H1 (cell line): Measurements from ENCODE around the gene GET3. TPM values are rescaled to one million over a fixed set of nuclear protein-coding genes. Genes with fewer than 3 reads are reported as not detected.

Experiments used
- CTCF ChIA-PET: fragments of 300-600 bp; sonication (Branson Sonifier 250); formaldehyde crosslinking; loops from one replicate; lab custom pipeline; 2021; ENCODE audit not compliant: partially characterized antibody; lab: Charles Lee
- POLR2A ChIA-PET: fragments of 300-600 bp; sonication (Branson Sonifier 250); formaldehyde crosslinking; loops from one replicate; lab custom pipeline; 2021; ENCODE audit warnings: inconsistent platforms; ENCODE audit not compliant: partially characterized antibody; lab: Charles Lee
- DNase-seq, 2 experiments: peaks; one replicate each; pipeline versions ENCODE4 v3.0.0 to v3.0.0-alpha.2; 2010 to 2022; ENCODE audit warnings: low spot score in 2 of 2, low read depth in 1 of 2, mixed read lengths in 1 of 2
- FAIRE-seq: peaks from 2 replicates; lab custom pipeline; 2011; peaks lifted over from hg19 to GRCh38; lab: Jason Lieb, UNC
- H2AFZ ChIP-seq: 2 replicates; pipeline ENCODE4 v1.8.1; 2012; ENCODE audit warnings: low read length, inconsistent platforms
- H2AK5ac ChIP-seq: 2 replicates; pipeline ENCODE4 v1.6.1; 2013; ENCODE audit warnings: low read depth, low read length
- H2BK120ac ChIP-seq: replicated peaks from 2 replicates; pipeline ENCODE3; 2013; ENCODE audit warnings: low read depth, low read length, inconsistent platforms
- H2BK12ac ChIP-seq: 2 replicates; pipeline ENCODE4 v1.6.1; 2013; ENCODE audit warnings: low read depth, low read length
- H2BK15ac ChIP-seq: 2 replicates; pipeline ENCODE4 v1.6.1; 2013; ENCODE audit warnings: low read length
- H2BK20ac ChIP-seq: 2 replicates; pipeline ENCODE4 v1.6.1; 2013; ENCODE audit warnings: low read length
- H2BK5ac ChIP-seq: 2 replicates; pipeline ENCODE4 v1.6.1; 2013; ENCODE audit warnings: low read depth, low read length
- H3K14ac ChIP-seq: 2 replicates; pipeline ENCODE4 v1.6.1; 2013; ENCODE audit warnings: inconsistent platforms; ENCODE audit not compliant: insufficient read length
- H3K18ac ChIP-seq: 2 replicates; pipeline ENCODE4 v1.6.1; 2013; ENCODE audit warnings: low read length; ENCODE audit errors: extremely low read depth
- H3K23ac ChIP-seq: 2 replicates; pipeline ENCODE4 v1.6.1; 2013; ENCODE audit warnings: inconsistent platforms; ENCODE audit not compliant: insufficient read length
- H3K23me2 ChIP-seq: 2 replicates; pipeline ENCODE4 v1.6.1; 2013; ENCODE audit warnings: low read depth, low read length
- H3K27ac ChIP-seq: 2 replicates; pipeline ENCODE4 v1.6.1; 2011; ENCODE audit warnings: low read depth, low read length, inconsistent platforms
- H3K27me3 ChIP-seq, 4 experiments: replicated peaks in 1 of 4; 1 replicate in 1 of 4; 2 replicates in 3 of 4; pipeline versions ENCODE4 v1.6.1 to v1.8.1; 2011 to 2013; ENCODE audit warnings: low read length in 3 of 4, mild to moderate bottlenecking in 3 of 4, inconsistent platforms in 2 of 4, mixed read lengths in 2 of 4, moderate library complexity in 1 of 4; ENCODE audit not compliant: control insufficient read depth in 3 of 4, insufficient read depth in 3 of 4; ENCODE audit errors: extremely low read depth in 1 of 4
- H3K36me3 ChIP-seq, 4 experiments: 2 replicates each; pipeline versions ENCODE4 v1.6.1 to v1.8.1; 2011 to 2013; ENCODE audit warnings: mild to moderate bottlenecking in 4 of 4, low read length in 3 of 4, moderate library complexity in 2 of 4, control low read depth in 1 of 4, inconsistent platforms in 1 of 4; ENCODE audit not compliant: insufficient read depth in 4 of 4, control insufficient read depth in 2 of 4
- H3K4ac ChIP-seq: replicated peaks from 2 replicates; pipeline ENCODE3; 2013; ENCODE audit warnings: low read length, low read depth, mixed read lengths, inconsistent platforms; ENCODE audit not compliant: insufficient read length
- H3K4me1 ChIP-seq, 4 experiments: replicated peaks in 1 of 4; 1 replicate in 1 of 4; 2 replicates in 3 of 4; pipeline versions ENCODE4 v1.6.1 to v1.8.1; 2011 to 2013; ENCODE audit warnings: low read length in 3 of 4, inconsistent platforms in 2 of 4, mixed read lengths in 1 of 4; ENCODE audit not compliant: insufficient read depth in 4 of 4, control insufficient read depth in 3 of 4
- H3K4me2 ChIP-seq, 2 experiments: 2 replicates each; pipeline versions ENCODE4 v1.6.1 to v1.8.1; 2011 to 2013; ENCODE audit warnings: low read depth in 2 of 2, low read length in 2 of 2, control low read depth in 1 of 2, inconsistent platforms in 1 of 2, mild to moderate bottlenecking in 1 of 2; ENCODE audit not compliant: insufficient read depth in 1 of 2
- H3K4me3 ChIP-seq, 4 experiments: fragments of 200-600, 300-600 bp in 1 of 4; sonication (generic), shearing (Covaris generic), sonication (Bioruptor Twin) in 1 of 4; 2 replicates each; pipeline versions ENCODE4 v1.5.1 to v1.8.1; 2011 to 2016; ENCODE audit warnings: low read length in 4 of 4, low read depth in 3 of 4, control low read depth in 2 of 4, inconsistent platforms in 2 of 4, mild to moderate bottlenecking in 2 of 4, mixed read lengths in 1 of 4, moderate library complexity in 1 of 4; ENCODE audit not compliant: insufficient read depth in 2 of 4; ENCODE audit errors: extremely low read depth in 1 of 4
- H3K56ac ChIP-seq: replicated peaks from 2 replicates; pipeline ENCODE3; 2013; ENCODE audit warnings: low read depth, mild to moderate bottlenecking, mixed read lengths, low read length, inconsistent platforms; ENCODE audit not compliant: insufficient read length
- H3K79me1 ChIP-seq: 2 replicates; pipeline ENCODE4 v1.6.1; 2013; ENCODE audit warnings: low read depth, low read length, control low read depth
- H3K79me2 ChIP-seq, 2 experiments: 2 replicates each; pipeline versions ENCODE4 v1.6.1 to v1.8.1; 2012 to 2013; ENCODE audit warnings: low read length in 2 of 2, mild to moderate bottlenecking in 2 of 2, inconsistent platforms in 1 of 2; ENCODE audit not compliant: insufficient read depth in 2 of 2, control insufficient read depth in 1 of 2
- H3K9ac ChIP-seq, 4 experiments: replicated peaks in 1 of 4; 1 replicate in 1 of 4; 2 replicates in 3 of 4; pipeline versions ENCODE4 v1.6.1 to v1.8.1; 2011 to 2013; ENCODE audit warnings: low read depth in 3 of 4, low read length in 3 of 4, control low read depth in 2 of 4, mild to moderate bottlenecking in 2 of 4, moderate library complexity in 2 of 4, inconsistent platforms in 1 of 4; ENCODE audit errors: extremely low read depth in 1 of 4
- H3K9me3 ChIP-seq, 2 experiments: 2 replicates each; pipeline versions ENCODE4 v1.6.1 to v1.8.1; 2012 to 2013; ENCODE audit warnings: mild to moderate bottlenecking in 2 of 2, moderate library complexity in 2 of 2, control low read depth in 1 of 2, inconsistent platforms in 1 of 2, low read depth in 1 of 2, low read length in 1 of 2, mixed read lengths in 1 of 2; ENCODE audit not compliant: insufficient read depth in 2 of 2
- H4K20me1 ChIP-seq, 2 experiments: replicated peaks in 1 of 2; 2 replicates each; pipeline versions ENCODE3 to v1.8.1; 2011 to 2013; ENCODE audit warnings: inconsistent platforms in 2 of 2, low read length in 2 of 2, mild to moderate bottlenecking in 1 of 2; ENCODE audit not compliant: insufficient read depth in 2 of 2, control insufficient read depth in 1 of 2
- H4K5ac ChIP-seq: 2 replicates; pipeline ENCODE4 v1.6.1; 2013; ENCODE audit warnings: low read length, low read depth, mixed read lengths, inconsistent platforms; ENCODE audit not compliant: insufficient read length
- H4K8ac ChIP-seq: 2 replicates; pipeline ENCODE4 v1.8.0; 2013; ENCODE audit warnings: mild to moderate bottlenecking, moderate library complexity, low read length, inconsistent platforms; ENCODE audit not compliant: insufficient read depth; ENCODE audit errors: extremely low read depth
- H4K91ac ChIP-seq: replicated peaks from 2 replicates; pipeline ENCODE3; 2013; ENCODE audit warnings: low read length, mixed read lengths, inconsistent platforms; ENCODE audit not compliant: insufficient read length
- ATF2 ChIP-seq: IDR thresholded peaks from 2 replicates; pipeline ENCODE4 v1.6.1; 2012; ENCODE audit warnings: low read length, inconsistent platforms
- CTBP2 ChIP-seq: IDR thresholded peaks from 2 replicates; pipeline ENCODE4 v1.7.0; 2011; ENCODE audit warnings: borderline replicate concordance, mild to moderate bottlenecking, moderate library complexity, mixed read lengths, low read length; ENCODE audit not compliant: insufficient read depth, insufficient read length
- JUND ChIP-seq: IDR thresholded peaks from 2 replicates; pipeline ENCODE4 v1.6.1; 2011; ENCODE audit warnings: mild to moderate bottlenecking, improper control_type of control experiment, low read length
- POLR2AphosphoS5 ChIP-seq: IDR thresholded peaks from 2 replicates; pipeline ENCODE4 v1.6.1; 2011; ENCODE audit warnings: low read depth, low read length
- RBBP5 ChIP-seq: IDR thresholded peaks from 2 replicates; pipeline ENCODE4 v1.7.1; 2012; ENCODE audit warnings: low read depth, mild to moderate bottlenecking, inconsistent platforms, low read length, moderate library complexity, borderline replicate concordance
- SUZ12 ChIP-seq: fragments of 200-600 bp; sonication (generic); IDR thresholded peaks from 2 replicates; pipeline ENCODE4 v1.6.1; 2012; ENCODE audit warnings: mild to moderate bottlenecking, inconsistent platforms, low read length, moderate library complexity, mixed read lengths
- TBP ChIP-seq: IDR thresholded peaks from 2 replicates; pipeline ENCODE4 v1.6.1; 2011; ENCODE audit warnings: low read depth, low read length, improper control_type of control experiment
- TEAD4 ChIP-seq: IDR thresholded peaks from 2 replicates; pipeline ENCODE4 v1.6.1; 2012; ENCODE audit warnings: low read depth, low read length, inconsistent platforms, mixed read lengths
- YY1 ChIP-seq: IDR thresholded peaks from 2 replicates; pipeline ENCODE4 v1.6.1; 2011; ENCODE audit warnings: low read depth, mild to moderate bottlenecking, low read length
- WGBS, 2 experiments: shearing (Covaris generic) in 1 of 2; methylation state at CpG; one replicate each; pipeline versions ENCODE4 v1.1.6 to v1.1.7; 2013 to 2015; ENCODE audit warnings: low lambda C conversion rate in 2 of 2, mixed read lengths in 2 of 2, inconsistent platforms in 1 of 2, low coverage in 1 of 2, missing lambda C conversion rate in 1 of 2; ENCODE audit not compliant: insufficient replicate concordance in 2 of 2, insufficient coverage in 1 of 2, insufficient read length in 1 of 2; ENCODE audit errors: extremely low coverage in 1 of 2, missing lambda C conversion rate in 1 of 2; 5-methylcytosine and 5-hydroxymethylcytosine counted together
- polyA plus RNA-seq, 7 experiments: library from polyadenylated mRNA; depleted of rRNA in 3 of 7; stranded (reverse) in 5 of 7; unstranded in 2 of 7; fragments of >200 nt in 5 of 7; fragments of 200-250 nt in 2 of 7; gene quantifications; 1 replicate in 5 of 7; 2 replicates in 1 of 7; 4 replicates in 1 of 7; pipeline versions ENCODE4 v1.2.1 to v1.2.3, GENCODE V29; 2011 to 2013; ENCODE audit warnings: missing spikeins in 2 of 7, mixed read lengths in 2 of 7
- total RNA-seq: library from RNA; stranded (reverse); fragmentation: NEBNext Ultra II Directional; extraction: Animal tissue kit (Norgen Biotek cat#: 25700); gene quantifications from 2 replicates; pipeline ENCODE4 v1.2.1, GENCODE V29; 2021
- TF ChIP-seq, protein P1 (sequence below): IDR thresholded peaks from 2 replicates; pipeline ENCODE4 v1.6.1; 2011; ENCODE audit warnings: low read length, improper control_type of control experiment

GET3 gene
- total and polyA plus RNA-seq, 2 of the 8 experiments (the other 6 are each of a cell fraction or from before 2014, with no cell fraction given), result 105 to 297 TPM

- POLR2A ChIA-PET, result interaction anchor here (16.6 kb wide), 1 partner anchor 13 kb away, joined by 317 read pairs; the partner anchor contains the start of genes JUNB, PRDX2 and THSD8
- CTCF ChIA-PET, result interaction anchor here (9.3 kb wide), 1 partner anchor 11 kb away, joined by 277 read pairs; the partner anchor contains the start of gene JUNB
- Histone ChIP-seq H3K4ac (peak overlapping the region; percentile 34), H3K23me2 (peaks cover 16% of the 10 kb centered on the region; the same call in 1 of the 2 replicates), H3K27ac (no peak overlapping the region), H2BK20ac (peak overlapping the region; percentile 95), H3K36me3 (no peaks in the 10 kb centered on the region), H3K4me3 (no peak overlapping the region), H3K79me1 (no peaks in the 10 kb centered on the region; the same call in 1 of the 2 replicates), H3K9ac (no peak overlapping the region), H2BK12ac (peak overlapping the region; percentile 99), H2BK120ac (no peak overlapping the region), H3K14ac (no peak overlapping the region), H2BK5ac (peak overlapping the region; percentile 82; the same call in 1 of the 2 replicates), H2AK5ac (peak overlapping the region; percentile 99), H4K91ac (peak overlapping the region; percentile 52), H3K79me2 (no peaks in the 10 kb centered on the region), H4K5ac (no peak overlapping the region), H2BK15ac (peak overlapping the region; percentile 99), H3K27me3 (no peaks in the 10 kb centered on the region), H3K18ac (peak overlapping the region; percentile 2; the same call in 1 of the 2 replicates), H4K8ac (no peak overlapping the region), H3K56ac (no peak overlapping the region), H3K23ac (no peak overlapping the region), H3K4me2 (no peak overlapping the region; a peak in 1 of 4 replicates), H4K20me1 (peaks cover 0 to 1% of the 10 kb centered on the region in 2 experiments), H2AFZ (no peak overlapping the region), H3K9me3 (no peaks in the 10 kb centered on the region), H3K4me1 (peaks cover 16 to 32% (median 20%) of the 10 kb centered on the region in 4 experiments)
- DNase-seq (no peak), FAIRE-seq (no peak)
- 95% methylated on average over 10 of the region's 10 CpGs; no CpG with 5 or more reads in 1 of the 2 experiments for WGBS, 2 experiments
- TF ChIP-seq TEAD4 (no peak), JUND (no peak), CTBP2 (no peak), POLR2AphosphoS5 (no peak), ATF2 (no peak), SUZ12 (no peak), RBBP5 (no peak), TBP (no peak), YY1 (no peak)
- TF ChIP-seq, protein P1, sequence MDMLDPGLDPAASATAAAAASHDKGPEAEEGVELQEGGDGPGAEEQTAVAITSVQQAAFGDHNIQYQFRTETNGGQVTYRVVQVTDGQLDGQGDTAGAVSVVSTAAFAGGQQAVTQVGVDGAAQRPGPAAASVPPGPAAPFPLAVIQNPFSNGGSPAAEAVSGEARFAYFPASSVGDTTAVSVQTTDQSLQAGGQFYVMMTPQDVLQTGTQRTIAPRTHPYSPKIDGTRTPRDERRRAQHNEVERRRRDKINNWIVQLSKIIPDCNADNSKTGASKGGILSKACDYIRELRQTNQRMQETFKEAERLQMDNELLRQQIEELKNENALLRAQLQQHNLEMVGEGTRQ, result no peak
These were observed 47.1 kb downstream of the GET3 start for GRCh38 chr19:12784394-12784870.
